Medulla oblongata (tissue), 1 donor: ENCODE data around the gene RNF214.
"Not testable (repeated sequence)": the region's sequence is repeated elsewhere in the genome, so short reads cannot be mapped to it uniquely, and the experiment has no call there.

ENCODE experiments used
- DNase-seq: peaks from one replicate; pipeline ENCODE4 v3.0.0-alpha.2; 2015; ENCODE audit errors: extremely low spot score

The RNF214 gene

GRCh38 chr11:117315285-117316196, 83.1 kb downstream of the RNF214 start:
- no peak for DNase-seq

GRCh38 chr11:117316197-117316961, 83.9 kb downstream of the RNF214 start, which contains the start of gene BACE1:
BACE1 (minus strand) TSS chr11:117316256; CDS start chr11:117315795, 461 bp downstream.
- peak; percentile 93 for DNase-seq

GRCh38 chr11:117318738-117319137, 86.3 kb downstream of the RNF214 start:
- DNase-seq, result no peak

GRCh38 chr11:117319214-117319840, 86.9 kb downstream of the RNF214 start:
- no peak for DNase-seq

- not testable (repeated sequence) for DNase-seq
Observed at GRCh38 chr11:117327255-117327566, 94.7 kb downstream of the RNF214 start.

GRCh38 chr11:117327567-117328374, 95.3 kb downstream of the RNF214 start, which contains the start of gene CEP164:
CEP164 (plus strand) TSS chr11:117327854; CDS start chr11:117338587, 10,733 bp downstream.
- peak; percentile 97 for DNase-seq

GRCh38 chr11:117328375-117329010, 96.0 kb downstream of the RNF214 start:
- peak; percentile 55 for DNase-seq

DNA sequence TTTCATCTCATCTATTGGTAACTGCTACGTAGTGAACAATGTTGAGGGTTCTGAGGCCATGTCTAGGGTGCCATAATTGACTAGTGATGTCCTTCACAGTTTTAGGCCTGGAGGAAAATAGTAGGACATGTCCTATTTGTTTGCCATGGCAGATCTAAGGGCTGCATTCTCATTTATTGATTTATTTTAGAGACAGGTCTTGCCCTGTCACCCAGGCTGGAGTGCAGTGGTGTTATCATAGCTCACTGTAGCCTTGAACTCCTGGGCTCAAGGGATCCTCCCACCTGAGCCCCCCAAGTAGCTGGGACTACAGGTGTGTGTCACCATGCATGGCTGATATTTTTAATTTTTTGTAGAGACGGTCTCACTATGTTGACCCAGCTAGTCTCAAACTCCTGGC, 100.4 kb downstream of the RNF214 start:
- DNase-seq, result no peak

DNA sequence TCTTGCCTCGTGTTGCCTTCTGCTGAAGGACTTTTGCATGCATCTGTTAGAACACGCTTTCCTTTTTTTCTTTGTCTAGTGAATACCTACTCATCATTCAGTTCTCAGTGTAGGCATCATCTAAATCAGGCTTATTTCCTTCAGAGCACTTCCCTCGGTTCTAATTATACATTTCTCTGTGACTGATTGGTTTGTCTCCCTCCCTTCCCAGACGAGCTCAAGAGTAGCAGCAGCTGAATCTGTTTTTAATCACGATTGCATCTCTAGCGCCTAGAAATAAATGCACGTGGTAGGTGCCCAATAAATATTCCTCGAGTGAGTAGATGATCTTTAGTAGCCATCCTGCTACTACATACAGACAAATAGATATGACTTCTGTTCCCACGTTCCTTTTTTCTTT, 101.4 kb downstream of the RNF214 start:
- no peak for DNase-seq

- no peak for DNase-seq
Observed at GRCh38 chr11:117334896-117335295, 102.4 kb downstream of the RNF214 start.

DNA sequence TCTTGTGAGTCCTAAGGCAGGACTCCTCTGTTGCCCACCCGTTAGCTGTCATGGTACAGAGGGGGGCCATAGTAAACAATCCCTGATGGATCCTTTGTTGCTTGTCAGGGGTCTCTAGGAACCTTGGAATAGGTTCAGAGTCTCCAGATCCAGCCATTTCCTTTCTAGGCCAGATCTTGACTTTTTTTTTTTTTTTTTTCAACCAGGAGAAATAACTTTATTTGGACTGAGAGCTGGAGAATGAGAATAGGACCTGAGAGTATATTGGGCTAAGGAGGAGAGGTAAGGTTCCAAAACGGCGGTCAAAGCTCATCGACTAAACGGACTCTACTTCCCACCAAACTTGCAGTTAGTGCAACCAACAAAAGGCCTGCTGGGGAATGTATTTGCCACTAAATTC, 102.9 kb downstream of the RNF214 start:
- no peak for DNase-seq
